Endothelial cell of umbilical vein (primary cell): ENCODE data around the gene TMEM51. TPM values are rescaled to one million over a fixed set of nuclear protein-coding genes. Genes with fewer than 3 reads are reported as not detected.

ENCODE experiments used
- BruUV-seq: library from RNA; stranded (reverse); fragments of 400-500 nt; replicated peaks from 2 replicates; lab custom pipeline; 2021; lab: Mats Ljungman, UMichigan
- CTCF ChIA-PET: fragments of 300-600, 350-600 bp; sonication (Branson Sonifier 250); formaldehyde crosslinking; loops from one replicate; lab custom pipeline; 2021; ENCODE audit warnings: antibody characterized with exemption, inconsistent platforms; lab: Charles Lee
- POLR2A ChIA-PET: fragments of 300-600, 350-600 bp; sonication (Branson Sonifier 250); formaldehyde crosslinking; loops from one replicate; lab custom pipeline; 2021; ENCODE audit warnings: antibody characterized with exemption, inconsistent platforms; lab: Charles Lee
- DNase-seq: peaks from one replicate; pipeline ENCODE4 v3.0.0-alpha.2; 2011; ENCODE audit warnings: low read depth, low spot score
- FAIRE-seq: peaks from 2 replicates; lab custom pipeline; 2011; peaks lifted over from hg19 to GRCh38; lab: Jason Lieb, UNC
- H2AFZ ChIP-seq: 2 replicates; pipeline ENCODE4 v1.6.0; 2012; ENCODE audit warnings: low read depth, low read length, control low read depth, inconsistent platforms
- H3K27ac ChIP-seq: 2 replicates; pipeline ENCODE4 v1.5.1; 2011; ENCODE audit warnings: low read depth, mild to moderate bottlenecking, control low read depth, low read length, moderate library complexity; ENCODE audit not compliant: insufficient read depth
- H3K27me3 ChIP-seq, 2 experiments: 2 replicates each; pipeline versions ENCODE4 v1.6.0 to v1.6.1; 2011; ENCODE audit warnings: low read length in 2 of 2, mixed read lengths in 1 of 2; ENCODE audit not compliant: control insufficient read depth in 2 of 2, insufficient read depth in 2 of 2
- H3K36me3 ChIP-seq, 2 experiments: 2 replicates in 1 of 2; 3 replicates in 1 of 2; pipeline ENCODE4 v1.5.1; 2011; ENCODE audit warnings: low read length in 2 of 2, mild to moderate bottlenecking in 1 of 2, moderate library complexity in 1 of 2; ENCODE audit not compliant: control insufficient read depth in 2 of 2, insufficient read depth in 2 of 2; ENCODE audit errors: extremely low read depth in 1 of 2
- H3K4me1 ChIP-seq: 3 replicates; pipeline ENCODE4 v1.5.1; 2011; ENCODE audit warnings: mild to moderate bottlenecking, low read length; ENCODE audit not compliant: control insufficient read depth, insufficient read depth; ENCODE audit errors: extremely low read depth
- H3K4me2 ChIP-seq: 2 replicates; pipeline ENCODE4 v1.6.1; 2011; ENCODE audit warnings: low read length, control low read depth, mixed read lengths; ENCODE audit not compliant: insufficient read depth
- H3K4me3 ChIP-seq, 3 experiments: fragments of 200-600 bp in 1 of 3; sonication (generic), shearing (Covaris generic) in 1 of 3; replicated peaks in 1 of 3; 2 replicates each; pipeline ENCODE4 v1.5.1; 2011 to 2016; ENCODE audit warnings: control low read depth in 3 of 3, low read length in 3 of 3, mild to moderate bottlenecking in 2 of 3, inconsistent platforms in 1 of 3, low read depth in 1 of 3, moderate library complexity in 1 of 3; ENCODE audit not compliant: insufficient read depth in 1 of 3
- H3K79me2 ChIP-seq: 2 replicates; pipeline ENCODE4 v1.6.0; 2012; ENCODE audit warnings: low read length, inconsistent platforms; ENCODE audit not compliant: control insufficient read depth, insufficient read depth
- H3K9ac ChIP-seq: replicated peaks from 2 replicates; pipeline ENCODE3; 2011; ENCODE audit warnings: low read length, control low read depth; ENCODE audit not compliant: insufficient read depth; ENCODE audit errors: extremely low read depth
- H3K9me1 ChIP-seq: replicated peaks from 3 replicates; pipeline ENCODE4 v1.6.0; 2011; ENCODE audit warnings: mild to moderate bottlenecking, low read length; ENCODE audit not compliant: control insufficient read depth, insufficient read depth; ENCODE audit errors: extremely low read depth
- H3K9me3 ChIP-seq: replicated peaks from 2 replicates; pipeline ENCODE4 v1.5.1; 2012; ENCODE audit warnings: low read length, inconsistent platforms; ENCODE audit not compliant: control insufficient read depth, insufficient read depth
- H4K20me1 ChIP-seq: replicated peaks from 2 replicates; pipeline ENCODE3; 2011; ENCODE audit warnings: mild to moderate bottlenecking, low read length; ENCODE audit not compliant: control insufficient read depth, insufficient read depth; ENCODE audit errors: extremely low read depth
- GATA2 ChIP-seq: IDR thresholded peaks from 2 replicates; pipeline ENCODE4 v1.7.0; 2011; ENCODE audit warnings: low read depth, mild to moderate bottlenecking, moderate library complexity, mixed read lengths, low read length; ENCODE audit not compliant: insufficient read length, insufficient read depth
- MYC ChIP-seq: IDR thresholded peaks from one replicate; pipeline ENCODE4 v1.6.1; 2011; ENCODE audit warnings: mild to moderate bottlenecking, low read depth, low read length
- POLR2A ChIP-seq: IDR thresholded peaks from 2 replicates; pipeline ENCODE4 v1.6.1; 2012; ENCODE audit warnings: low read depth, mild to moderate bottlenecking, control low read depth, low read length
- POLR2AphosphoS5 ChIP-seq: IDR thresholded peaks from 2 replicates; pipeline ENCODE4 v1.6.1; 2012; ENCODE audit warnings: low read depth, mild to moderate bottlenecking, control low read depth, low read length, moderate library complexity; ENCODE audit not compliant: insufficient read depth
- dilution Hi-C: fragments of 300-500 bp; cut with MboI; formaldehyde crosslinking; loops from one replicate; pipeline ENCODE4 v1.15.0; 2019; ENCODE audit warnings: low sequenced_read_pairs; ENCODE audit not compliant: extremely low pct_ligation_motif_present
- intact Hi-C: fragments of 100-400 bp; cut with micrococcal nuclease; formaldehyde crosslinking; loops from one replicate; pipeline ENCODE4 v1.10.0; 2022
- polyA plus RNA-seq, 4 experiments: library from polyadenylated mRNA; depleted of rRNA in 3 of 4; stranded (reverse) in 3 of 4; unstranded in 1 of 4; fragments of >200 nt; gene quantifications; 2 replicates each; pipeline versions ENCODE4 v1.2.1 to v1.2.3, GENCODE V29; 2011 to 2012; ENCODE audit warnings: missing spikeins in 1 of 4
- total RNA-seq: library from RNA; stranded (reverse); gene quantifications from 2 replicates; pipeline ENCODE4 v1.2.3, GENCODE V29; 2021
- TF ChIP-seq, protein P1 (sequence below): IDR thresholded peaks from 2 replicates; pipeline ENCODE4 v1.6.1; 2011; ENCODE audit not compliant: insufficient read depth, insufficient read length

TMEM51 gene
- total and polyA plus RNA-seq, 2 donors (not counting 3 experiments of a cell fraction or from before 2014, with no cell fraction given): 13.7 to 13.9 TPM

DNA sequence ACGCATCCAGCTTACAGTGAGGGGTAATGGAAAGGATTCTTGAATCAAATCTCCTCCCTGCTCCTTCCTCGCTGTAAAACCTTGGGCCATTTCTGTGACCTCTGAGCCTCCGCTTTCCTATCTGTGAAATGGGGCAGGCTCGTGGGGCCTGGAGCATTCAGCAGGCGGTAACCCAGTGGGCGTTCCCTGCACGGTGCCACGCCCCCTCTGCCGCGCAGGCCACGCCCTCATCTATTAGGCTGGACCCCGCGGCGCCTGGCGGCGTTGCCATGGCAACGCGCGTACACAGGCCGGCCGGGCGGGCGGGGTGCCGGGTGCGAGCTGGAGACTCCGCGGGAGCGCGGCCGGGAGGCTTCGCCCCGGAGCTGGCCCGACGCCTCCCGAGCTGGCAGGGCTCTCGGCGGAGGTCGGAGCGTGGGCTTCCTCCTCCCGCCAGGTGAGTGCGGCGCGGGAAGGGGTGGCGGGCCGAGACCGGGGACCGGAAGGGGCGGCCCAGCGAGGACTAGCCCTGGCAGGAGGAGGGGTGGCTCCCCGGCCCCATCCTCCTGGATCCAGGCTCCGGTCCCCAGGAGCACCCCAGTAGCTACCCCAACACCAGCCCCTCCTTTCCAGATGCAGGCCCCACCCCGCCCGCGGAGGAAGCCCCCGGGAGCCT, 93.5 kb downstream of the TMEM51 start, which contains the start of gene FHAD1:
FHAD1 (plus strand) TSS at position 264 of the 655 bp plus-strand sequence. CDS start 4,562 bp downstream, outside the sequence.
- Histone ChIP-seq H2AFZ (peak within 1 kb of the TSS; percentile 14), H3K4me3 (peak within 1 kb of the TSS in 2 of 3 experiments; percentile 18 to 46), H3K27me3 (peaks cover 23 to 24% of the 10 kb centered on the region in 2 experiments), H3K4me1 (peaks cover 3% of the 10 kb centered on the region), H3K4me2 (peak within 1 kb of the TSS; percentile 46), H3K36me3 (no peaks in the 10 kb centered on the region), H3K9me3 (no peaks in the 10 kb centered on the region), H4K20me1 (no peaks in the 10 kb centered on the region), H3K9ac (no peak within 1 kb of the TSS), H3K27ac (no peak within 1 kb of the TSS), H3K79me2 (no peaks in the 10 kb centered on the region), H3K9me1 (no peaks in the 10 kb centered on the region)
- FAIRE-seq (no peak), DNase-seq (peak; percentile 64)
- dilution Hi-C loops (no loop called here), intact Hi-C loops (loop anchor here (1.0 to 2.0 kb wide), 3 partner anchors 14 to 95 kb away; no protein-coding TSS in a partner anchor)
- CTCF ChIA-PET: interaction anchor here (1.0 to 2.8 kb wide), 4 partner anchors 14 to 118 kb away, joined by 3 to 13 read pairs (median 6); partner anchors contain the start of gene TMEM51
- TF ChIP-seq, protein P1, sequence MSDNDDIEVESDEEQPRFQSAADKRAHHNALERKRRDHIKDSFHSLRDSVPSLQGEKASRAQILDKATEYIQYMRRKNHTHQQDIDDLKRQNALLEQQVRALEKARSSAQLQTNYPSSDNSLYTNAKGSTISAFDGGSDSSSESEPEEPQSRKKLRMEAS: peak; percentile 29
- TF ChIP-seq POLR2AphosphoS5 (no peak), POLR2A (no peak), GATA2 (no peak), MYC (no peak)
- POLR2A ChIA-PET: no interaction called here
- no TSS peak for BruUV-seq

DNA sequence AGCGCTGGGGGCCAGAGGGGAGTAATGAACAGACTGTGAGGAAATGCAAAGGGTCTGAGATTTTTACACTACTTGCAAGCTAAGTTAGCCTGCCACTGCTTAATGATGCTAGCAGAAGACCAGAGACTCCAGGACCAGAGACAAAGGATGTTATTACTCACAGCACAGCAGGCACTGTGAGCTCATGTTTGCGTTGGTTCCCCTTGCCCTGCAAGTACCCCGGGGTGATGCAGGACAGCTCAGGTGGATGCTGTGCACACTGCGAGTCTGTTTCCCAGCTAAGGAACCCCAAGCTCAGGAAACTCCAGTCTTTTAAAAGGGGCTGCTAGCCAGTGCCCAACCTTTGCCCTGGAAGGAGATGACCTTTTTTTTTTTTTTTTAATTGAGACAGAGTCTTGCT, 94.7 kb downstream of the TMEM51 start:
- H3K4me3 ChIP-seq: no peak overlapping the region
- FAIRE-seq (no peak), DNase-seq (no peak)
- no TSS peak for BruUV-seq
- TF ChIP-seq POLR2AphosphoS5 (no peak), GATA2 (no peak)
- CTCF ChIA-PET: interaction anchor here (1.5 to 2.8 kb wide), 3 partner anchors 29 to 119 kb away, joined by 3 to 13 read pairs (median 6); partner anchors contain the start of gene TMEM51
- POLR2A ChIA-PET: no interaction called here
- no peaks in the 10 kb centered on the region for H3K36me3 ChIP-seq
- H3K79me2 ChIP-seq: no peaks in the 10 kb centered on the region
- no peaks in the 10 kb centered on the region for H3K9me3 ChIP-seq
- no peak overlapping the region for H3K9ac ChIP-seq
- no peaks in the 10 kb centered on the region for H4K20me1 ChIP-seq
- intact Hi-C loops: no loop called here
- H3K27me3 ChIP-seq: peaks cover 25 to 26% of the 10 kb centered on the region in 2 experiments
- H3K9me1 ChIP-seq: no peaks in the 10 kb centered on the region
- no peak overlapping the region for H3K4me2 ChIP-seq
- no peak overlapping the region for H2AFZ ChIP-seq
- peaks cover 3% of the 10 kb centered on the region for H3K4me1 ChIP-seq
- dilution Hi-C loops: no loop called here
- H3K27ac ChIP-seq: no peak overlapping the region
